ENCODE data around the gene C18orf63.

The C18orf63 gene

DNA sequence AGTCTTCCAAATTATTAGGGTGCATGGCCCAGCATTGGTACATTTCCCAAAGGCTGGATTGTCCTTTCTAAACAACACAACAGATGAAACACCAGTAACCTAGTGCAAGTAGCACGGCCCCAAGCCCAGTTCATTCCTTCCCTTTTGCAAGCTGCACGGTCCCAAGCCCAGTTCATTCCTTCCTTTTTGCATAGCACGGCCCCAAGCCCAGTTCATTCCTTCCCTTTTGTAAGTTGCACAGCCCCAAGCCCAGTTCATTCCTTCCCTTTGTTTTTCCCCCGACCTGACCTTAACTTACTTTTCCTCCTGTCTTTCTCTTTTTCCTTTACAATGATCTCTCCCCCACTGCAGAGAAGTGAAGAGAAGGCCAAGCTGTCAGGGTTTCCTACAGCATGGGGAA lies 60.9 kb downstream of the C18orf63 start:
- DNase-seq (ENCODE audit: low spot score), result no peak

DNA sequence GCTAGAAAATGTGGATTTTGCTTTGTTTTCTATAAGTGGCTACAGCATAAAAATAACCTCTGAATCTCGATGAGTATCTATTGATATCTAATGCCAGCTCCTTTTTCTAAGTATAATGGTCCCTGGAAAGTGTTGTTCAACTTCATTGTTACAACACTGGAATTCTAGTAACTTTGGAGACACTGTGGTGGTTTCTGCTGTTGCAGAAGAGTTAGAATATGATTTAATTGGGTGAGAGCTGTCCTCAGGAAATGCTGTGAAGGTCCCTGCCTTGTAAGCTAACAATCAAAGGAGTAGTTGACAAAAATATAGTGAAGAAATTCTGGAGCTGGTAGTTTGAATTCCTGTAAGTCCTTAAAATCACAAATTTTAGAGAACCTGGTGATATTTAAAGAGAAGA lies 62.1 kb downstream of the C18orf63 start:
- no peak for DNase-seq (ENCODE audit: low spot score)

DNA sequence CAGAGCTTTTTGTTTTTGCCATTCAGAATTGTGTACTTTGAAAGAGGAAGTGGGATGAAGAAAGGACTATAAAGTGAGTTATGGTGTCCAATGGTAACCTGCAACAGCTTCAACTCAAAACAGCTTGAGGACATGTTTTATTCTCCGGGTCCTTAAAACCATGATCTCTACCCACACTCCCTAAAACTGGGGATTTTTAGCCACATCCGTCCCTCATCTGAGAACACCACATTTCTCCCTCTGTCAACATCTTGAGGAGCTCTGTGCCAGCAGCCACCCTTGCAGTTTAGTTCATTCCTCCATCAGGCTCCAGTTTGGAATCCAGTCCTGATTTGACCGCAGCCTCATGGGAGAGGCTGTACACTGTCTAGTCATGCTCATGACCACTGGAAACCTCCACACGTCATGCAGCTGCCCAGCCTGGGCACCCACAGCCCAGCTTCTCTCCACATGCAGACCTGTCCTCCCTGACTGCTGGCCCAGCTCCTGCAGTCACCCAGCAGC lies 62.6 kb downstream of the C18orf63 start:
- DNase-seq (ENCODE audit: low spot score), result no peak

DNA sequence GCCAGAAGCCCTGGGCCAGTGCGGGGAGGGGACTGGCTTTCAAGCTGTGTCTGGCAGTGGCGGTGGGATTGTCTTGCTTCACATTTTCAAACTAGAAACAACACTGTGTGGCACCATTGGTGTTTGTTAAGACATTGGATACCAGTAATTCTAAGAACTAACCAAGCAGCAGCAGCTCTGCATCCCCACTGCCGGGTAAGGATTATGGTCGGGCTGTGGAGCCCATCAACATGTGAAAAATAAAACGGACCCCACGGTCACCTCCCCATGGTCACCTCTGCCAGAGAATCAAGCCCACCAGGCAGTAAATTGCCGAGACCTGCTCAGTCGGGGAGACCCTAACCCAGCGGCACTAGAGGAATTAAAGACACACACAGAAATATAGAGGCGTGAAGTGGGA lies 65.3 kb downstream of the C18orf63 start:
- no peak for DNase-seq (ENCODE audit: low spot score)

DNA sequence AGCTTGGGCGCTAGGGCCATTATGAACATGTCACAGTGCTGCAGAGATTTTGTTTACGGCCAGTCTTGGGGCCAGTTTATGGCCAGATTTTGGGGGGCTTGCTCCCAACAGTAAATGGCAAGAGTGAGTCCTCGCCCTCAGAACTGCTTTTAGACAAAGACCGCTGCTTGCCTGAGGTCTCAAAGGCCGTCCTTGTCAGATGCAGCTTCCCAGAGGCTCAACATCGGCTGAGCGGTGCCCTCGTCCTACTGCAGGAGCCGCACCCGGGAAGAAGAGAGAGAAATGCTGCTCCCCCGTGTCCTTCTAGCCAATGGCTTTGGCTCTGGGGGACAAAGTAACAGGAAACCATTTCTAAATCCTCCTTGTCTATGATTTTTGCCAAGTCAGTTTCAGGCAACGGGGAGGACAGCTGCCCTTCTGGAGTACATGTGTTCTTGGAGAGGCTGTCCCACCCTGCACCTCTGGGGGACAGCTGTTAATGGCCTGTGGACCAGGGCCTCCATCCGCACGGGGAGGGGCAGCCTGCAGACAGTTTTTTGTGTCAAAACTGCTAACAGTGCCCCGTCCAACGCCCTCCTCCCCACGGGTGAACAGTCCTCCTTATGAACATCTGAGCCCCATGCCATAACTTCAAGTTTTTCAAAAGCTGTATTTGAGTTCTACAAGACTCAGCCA lies 66.1 kb downstream of the C18orf63 start:
- DNase-seq (ENCODE audit: low spot score), result no peak

DNA sequence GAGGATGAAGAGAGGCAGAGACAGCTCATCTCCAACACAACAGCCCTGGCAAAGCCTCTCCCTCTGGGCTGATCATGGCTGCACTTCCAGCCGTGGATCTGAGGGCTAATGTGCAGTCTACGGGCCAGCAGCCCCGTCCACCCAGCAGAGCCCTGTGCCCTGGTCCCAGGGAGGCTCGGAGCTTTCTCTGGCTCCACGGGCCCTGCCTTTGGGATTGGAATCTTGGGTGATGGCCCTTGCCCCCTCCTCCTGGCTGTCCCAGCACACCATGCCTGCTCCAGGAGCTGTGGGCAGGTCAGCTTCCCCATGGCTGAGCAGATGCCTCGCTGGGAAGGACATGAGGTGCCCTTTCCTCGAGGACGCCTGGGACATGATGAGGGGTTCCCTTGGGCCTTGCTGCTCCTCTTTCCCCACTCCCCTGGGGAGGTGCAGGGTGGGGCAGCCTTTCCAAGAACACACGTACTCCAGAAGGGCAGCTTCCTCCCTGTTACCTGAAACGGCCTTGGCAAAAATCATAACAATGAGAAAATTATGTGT lies 66.9 kb downstream of the C18orf63 start:
- DNase-seq (ENCODE audit: low spot score), result no peak

DNA sequence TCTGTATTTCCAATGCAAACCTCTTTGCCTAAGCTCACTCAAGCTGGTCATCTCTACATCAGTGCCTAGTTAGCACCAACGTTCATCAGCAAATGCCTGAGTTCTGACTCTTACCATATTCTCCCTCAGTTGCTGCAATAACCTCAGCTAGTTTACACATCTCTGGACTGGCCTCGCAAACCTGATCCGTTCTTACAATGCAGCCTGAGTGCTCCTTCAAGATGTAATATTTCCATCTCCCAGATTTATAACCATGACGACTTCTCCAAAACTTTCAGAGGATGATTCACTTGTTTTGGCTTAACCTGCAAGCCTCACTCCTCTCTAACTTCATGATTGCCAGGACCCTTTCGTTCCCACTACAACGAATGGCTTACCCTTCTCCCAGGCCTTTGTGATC lies 71.7 kb downstream of the C18orf63 start:
- DNase-seq (ENCODE audit: low spot score), result no peak

DNA sequence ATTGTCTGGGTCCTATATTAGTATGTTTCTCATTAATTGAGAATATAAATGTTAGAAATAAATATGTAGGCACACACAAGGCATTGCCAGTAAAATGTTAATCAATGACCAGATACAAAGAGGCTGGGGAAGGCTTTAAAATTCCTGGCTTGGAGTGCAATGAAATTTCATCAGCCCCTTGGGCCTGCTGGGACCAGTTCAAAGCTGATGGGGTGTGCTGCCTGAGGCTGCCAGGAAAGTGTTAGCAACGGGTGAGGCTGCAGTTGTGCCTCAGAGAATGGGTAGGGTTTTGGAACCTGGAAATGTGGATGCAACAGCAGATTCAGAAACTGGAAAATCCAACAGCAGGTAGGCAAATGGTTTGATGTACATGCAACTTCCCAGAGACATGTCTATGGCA lies 72.6 kb downstream of the C18orf63 start:
- DNase-seq (ENCODE audit: low spot score), result no peak

DNA sequence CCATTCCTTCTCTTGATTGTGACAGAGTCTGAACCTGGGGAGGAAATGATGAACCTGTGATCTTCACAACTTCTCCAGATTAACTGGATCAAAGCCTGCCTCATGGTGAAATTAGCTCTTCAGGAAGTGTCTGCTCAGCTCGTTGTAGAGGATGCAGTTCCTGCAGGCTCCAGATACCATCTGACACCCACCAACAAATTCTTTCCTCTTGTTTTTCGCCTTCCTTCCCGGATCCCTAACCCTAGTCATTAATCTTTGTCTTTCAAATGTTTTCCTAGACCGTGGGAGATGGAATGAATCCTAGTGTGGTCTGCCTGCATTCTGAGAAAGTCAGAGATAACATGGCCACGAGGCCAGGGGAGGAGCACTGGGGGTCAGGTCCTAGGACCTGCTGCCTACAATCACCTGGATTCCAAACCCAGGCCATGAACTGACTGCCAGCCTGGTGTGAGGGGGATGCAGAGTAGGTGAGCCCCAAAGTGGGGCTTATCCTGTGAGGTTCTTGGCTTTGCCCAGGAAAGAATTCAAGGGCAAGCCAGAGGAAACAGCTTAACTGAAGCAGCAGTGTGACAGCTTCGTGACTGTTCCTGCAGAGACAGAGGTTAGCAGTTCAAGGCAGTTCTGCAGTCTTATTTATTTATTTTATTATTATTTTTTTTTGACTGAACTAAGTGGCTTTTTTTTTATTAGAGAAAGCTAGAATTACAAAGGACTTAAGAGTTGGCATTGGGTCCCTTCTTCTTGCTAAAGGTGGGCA lies 73.7 kb downstream of the C18orf63 start:
- DNase-seq (ENCODE audit: low spot score), result peak; percentile 2

DNA sequence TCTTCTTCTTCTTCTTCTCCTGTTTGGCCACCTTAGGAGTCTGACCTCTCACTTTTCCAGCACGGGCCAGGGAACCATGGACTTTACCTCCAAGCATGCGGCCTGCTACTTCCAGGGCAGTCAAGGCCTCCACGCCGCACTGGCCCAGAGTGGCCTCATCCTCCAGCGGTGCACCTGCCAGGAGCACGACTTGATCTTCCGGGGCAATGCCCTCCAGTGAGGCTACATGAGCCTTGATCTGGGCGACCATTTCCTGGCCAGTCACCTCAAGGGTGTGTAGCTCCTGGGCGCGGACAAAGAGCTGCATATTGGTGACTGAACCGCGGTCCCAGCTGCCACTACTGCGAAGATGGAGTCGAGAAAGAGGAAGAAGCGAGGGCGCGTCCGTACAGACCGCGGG lies 74.4 kb downstream of the C18orf63 start:
- no peak for DNase-seq (ENCODE audit: low spot score)

DNA sequence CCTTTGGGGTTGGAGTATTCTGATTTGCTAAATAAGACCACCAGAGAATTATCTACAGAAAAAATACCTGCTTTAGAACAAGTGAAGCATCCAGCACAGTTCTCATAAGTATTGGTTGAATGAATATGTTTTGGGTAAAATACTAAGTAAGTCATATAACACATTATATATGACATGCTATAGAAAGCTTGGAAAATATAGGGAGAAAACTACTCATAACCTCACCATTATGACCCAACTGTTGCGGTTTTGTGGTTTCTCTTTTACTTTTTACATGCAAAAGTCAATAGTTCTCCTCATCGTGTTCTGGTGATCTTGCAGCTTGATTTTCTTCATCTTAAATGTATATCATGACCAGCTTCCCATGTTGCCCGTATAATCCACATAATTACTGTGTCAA lies 75.3 kb downstream of the C18orf63 start:
- no peak for DNase-seq (ENCODE audit: low spot score)

DNA sequence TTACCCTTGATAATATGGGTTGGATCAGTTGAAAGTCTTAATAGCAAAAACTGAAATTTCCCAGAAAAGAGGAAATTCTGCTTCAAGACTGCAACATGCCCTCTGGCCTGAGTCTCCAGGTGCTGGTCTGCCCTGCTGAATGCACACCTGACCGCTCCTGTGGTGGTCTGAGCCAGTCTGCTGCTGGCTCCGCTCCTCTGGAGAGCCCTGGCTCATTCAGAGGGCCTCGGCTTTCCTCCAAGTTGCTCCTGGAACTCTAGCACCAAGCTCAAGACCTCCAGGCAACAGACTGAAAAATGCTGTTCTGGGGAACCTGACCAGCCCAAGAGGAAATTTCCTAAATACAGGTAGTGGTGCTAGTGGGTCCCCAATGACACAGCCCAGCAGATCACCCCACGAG lies 76.7 kb downstream of the C18orf63 start:
- DNase-seq (ENCODE audit: low spot score), result no peak

DNA sequence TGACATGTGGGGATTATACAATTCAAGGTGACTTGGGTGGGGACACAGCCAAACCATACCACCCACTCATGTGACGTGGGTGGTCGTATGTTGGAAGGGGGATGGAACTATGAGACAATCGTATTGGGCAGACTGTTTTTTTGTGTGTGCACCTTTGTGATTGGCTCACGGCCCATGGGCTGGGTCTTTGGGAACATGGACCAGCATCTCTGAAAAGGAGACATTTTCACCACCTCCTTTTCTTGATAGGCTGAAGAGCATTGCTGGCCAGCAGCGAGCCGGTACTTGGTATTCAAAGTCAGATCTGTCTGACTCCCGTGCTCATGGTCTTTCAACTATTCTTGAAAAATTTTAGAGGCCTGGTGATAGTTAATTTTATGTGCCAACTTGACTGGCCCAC lies 79.4 kb downstream of the C18orf63 start:
- no peak for DNase-seq (ENCODE audit: low spot score)

DNA sequence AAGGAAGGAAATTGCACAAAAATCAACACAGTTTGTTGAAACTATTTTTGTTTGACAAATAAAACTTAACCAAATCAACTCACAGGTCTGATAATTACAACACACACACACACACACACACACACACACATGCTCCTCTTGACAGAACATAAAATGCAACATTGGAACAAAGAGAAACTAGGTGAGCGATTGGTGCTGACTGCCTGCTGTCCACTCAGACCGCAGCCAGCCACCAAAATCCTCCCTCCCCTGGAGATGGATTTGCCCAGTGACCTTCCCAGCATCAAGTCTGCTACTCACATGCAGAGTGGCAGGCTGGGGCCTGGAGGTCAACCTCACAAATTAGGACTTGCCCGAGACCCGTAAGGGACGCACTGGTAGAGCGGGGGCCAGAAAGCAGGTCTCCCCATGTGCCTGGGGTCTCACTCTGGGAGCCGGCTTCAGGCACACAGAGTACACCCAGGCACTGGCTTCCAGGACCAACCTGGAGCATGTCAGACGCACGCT lies 80.1 kb downstream of the C18orf63 start:
- no peak for DNase-seq (ENCODE audit: low spot score)

DNA sequence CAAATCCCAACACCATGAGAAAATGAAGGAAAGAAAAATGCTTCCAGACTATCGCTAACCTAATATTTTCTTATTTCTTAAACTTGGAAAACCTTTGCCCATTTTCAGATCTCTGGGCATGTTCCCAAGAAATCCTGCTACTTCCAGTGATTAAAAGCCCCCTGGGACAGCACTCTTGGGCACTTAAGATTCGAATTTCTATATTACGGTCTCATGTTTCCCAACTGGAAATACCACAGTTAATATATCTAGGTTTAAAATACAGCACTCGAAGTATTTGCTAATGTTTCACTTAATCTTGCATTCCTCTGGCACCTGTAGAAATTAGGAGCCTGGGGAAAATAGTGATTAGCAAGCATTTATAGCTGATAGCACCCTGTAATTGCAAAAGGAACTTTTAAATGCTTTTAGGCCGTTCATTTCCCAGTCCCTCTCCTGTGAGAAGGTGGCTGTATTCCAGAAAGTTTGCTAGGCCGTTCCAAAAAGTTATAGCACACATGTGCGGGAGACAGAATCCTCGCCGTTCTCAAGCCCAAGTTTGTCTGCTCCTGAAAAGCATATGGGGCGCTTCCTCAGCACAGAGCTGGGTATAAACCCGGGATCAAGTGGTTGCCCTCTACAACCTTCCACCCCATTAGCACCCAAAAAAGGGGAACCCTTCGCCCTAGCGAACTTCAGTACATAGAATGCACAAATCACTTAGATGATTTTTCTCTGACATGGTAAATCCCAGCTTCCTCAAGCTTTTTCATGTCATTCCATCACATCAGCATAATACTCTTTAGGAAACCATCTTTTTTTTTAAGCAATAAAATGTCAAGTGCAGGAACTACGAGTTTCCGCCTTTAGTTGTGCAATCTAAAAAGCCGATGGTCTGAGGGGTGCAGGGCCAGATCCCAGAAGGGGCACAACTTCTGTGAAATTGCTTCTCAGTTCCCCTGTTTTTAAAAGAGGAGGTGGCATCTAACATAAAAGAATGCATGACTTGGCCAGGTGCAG lies 80.8 kb downstream of the C18orf63 start:
- DNase-seq (ENCODE audit: low spot score), result no peak

DNA sequence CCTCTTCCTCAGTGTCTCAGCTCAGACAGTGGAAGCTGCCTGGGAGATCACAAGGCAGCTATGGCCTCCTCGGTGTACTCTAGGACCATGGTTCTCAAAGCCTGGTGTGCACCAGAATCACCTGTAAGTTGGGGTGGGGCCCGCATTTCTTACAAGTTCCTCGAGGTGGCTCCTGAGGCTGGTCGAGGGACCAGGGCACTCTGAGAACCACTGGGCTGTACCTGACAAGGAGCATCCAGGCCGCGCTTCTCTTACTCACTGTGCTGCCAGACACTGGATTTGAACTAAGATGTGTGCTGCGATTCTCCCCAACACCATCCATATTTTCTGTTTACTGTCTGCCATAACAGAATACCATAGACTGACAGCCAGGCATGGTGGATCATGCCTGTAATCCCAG lies 81.9 kb downstream of the C18orf63 start:
- DNase-seq (ENCODE audit: low spot score), result no peak

DNA sequence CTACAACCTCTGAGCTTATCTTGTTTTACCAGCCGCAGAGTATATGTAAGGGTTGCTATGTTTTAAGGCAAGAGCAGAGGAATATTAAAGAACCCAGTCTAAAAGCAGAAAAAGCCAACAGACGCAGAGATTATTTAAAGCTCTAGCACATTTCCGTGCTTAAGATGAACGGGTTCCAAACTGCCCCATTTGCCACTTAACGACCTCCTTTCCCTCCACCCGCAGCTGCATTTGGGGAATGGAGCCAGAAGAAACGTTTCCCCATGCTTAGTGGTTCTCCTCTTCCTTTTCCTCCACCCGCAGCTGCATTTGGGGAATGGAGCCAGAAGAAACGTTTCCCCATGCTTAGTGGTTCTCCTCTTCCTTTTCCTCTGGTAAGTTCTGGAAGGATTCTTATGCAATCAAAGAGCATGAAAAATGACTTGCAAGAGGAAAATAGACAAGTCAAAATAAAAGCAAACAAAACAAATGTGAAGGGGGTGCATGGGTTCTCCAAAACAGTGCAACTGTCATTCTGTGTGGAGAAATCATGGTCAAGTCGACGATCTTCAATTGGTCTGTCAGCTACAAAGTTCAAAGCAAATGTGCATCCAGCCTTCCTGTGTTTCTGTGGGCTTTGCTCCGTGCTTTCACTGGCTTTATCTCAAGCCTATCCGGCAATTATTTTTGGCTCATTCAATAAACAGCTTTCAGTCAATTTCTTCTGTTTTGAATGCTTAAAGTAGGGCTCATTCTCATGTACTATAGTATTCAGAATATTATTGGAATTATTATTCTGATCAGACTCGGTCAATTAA lies 83.7 kb downstream of the C18orf63 start:
- no peak for DNase-seq (ENCODE audit: low spot score)

DNA sequence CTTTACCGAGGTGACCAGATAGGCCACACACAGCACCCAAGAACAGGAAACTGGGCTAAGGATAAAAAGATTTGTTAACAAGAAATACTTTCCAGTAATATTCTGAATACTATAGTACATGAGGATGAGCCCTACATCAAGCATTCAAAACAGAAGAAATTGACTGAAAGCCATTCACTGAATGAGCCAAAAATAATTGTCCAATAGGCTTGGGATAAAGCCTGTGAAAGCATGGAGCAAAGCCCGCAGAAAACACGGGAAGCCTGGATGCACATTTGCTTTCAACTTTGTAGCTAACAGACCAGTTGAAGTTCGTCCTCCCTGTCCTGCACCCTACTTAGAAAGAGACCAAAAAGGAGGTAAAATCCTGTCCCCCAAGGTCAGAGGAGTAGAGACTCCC lies 85.2 kb downstream of the C18orf63 start:
- DNase-seq (ENCODE audit: low spot score), result no peak

DNA sequence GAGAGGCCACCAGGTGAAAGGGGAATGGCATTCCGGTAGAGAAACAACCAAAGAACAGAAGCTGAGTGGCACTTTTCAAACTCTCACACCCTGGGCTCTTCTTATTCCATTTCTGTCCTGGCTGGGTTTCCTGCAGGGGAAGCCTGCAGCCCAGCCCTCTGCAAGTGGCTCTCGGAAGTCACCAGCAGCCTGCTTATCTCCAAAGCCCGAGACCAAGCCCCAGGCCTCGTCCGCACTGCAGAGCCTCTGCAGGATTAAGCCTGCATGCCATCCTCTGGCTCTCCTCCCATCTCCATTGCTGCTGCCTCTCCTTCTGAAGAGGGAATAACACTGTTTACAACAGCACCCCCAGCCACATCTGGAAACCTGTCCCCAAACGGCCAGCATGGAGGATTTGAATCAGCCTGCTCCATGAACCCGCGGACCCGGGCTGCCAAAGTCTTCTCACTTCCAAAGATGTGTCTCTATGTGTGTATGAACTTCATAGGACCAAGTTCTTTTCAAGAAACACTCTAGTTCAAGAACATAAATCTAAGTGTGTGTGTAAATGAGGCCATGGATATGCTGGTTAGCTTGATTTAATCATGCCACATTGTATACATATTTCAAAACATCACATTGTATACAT lies 87.3 kb downstream of the C18orf63 start:
- no peak for DNase-seq (ENCODE audit: low spot score)

DNA sequence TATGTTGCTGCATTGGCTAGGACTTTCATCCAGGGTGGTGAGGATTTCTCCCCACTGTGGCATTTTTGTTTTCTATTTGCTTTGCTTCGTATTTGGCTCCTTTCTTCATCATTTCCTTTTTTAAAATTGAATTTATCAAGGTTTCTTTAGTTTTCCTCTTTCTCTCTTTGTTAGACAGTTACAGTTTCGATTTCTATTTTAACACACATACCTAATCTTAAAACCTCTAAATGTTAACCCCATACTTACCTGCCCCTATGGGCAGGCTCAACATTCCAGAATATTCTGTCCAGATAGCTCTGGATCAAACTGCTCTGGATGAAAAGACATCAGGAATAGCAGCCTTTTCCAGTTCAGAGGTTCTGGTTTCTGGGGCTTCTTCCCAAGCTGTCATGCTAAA lies 92.2 kb downstream of the C18orf63 start:
- no peak for DNase-seq (ENCODE audit: low spot score)
